SK-MEL-5 (cell line): ENCODE results near the gene HOXD4. TPM values are rescaled to one million over a fixed set of nuclear protein-coding genes. Genes with fewer than 3 reads are reported as not detected.

Experiments
- DNase-seq: peaks from one replicate; pipeline ENCODE4 v3.0.0-alpha.2; 2016; ENCODE audit warnings: low read depth, low spot score
- in situ Hi-C: cut with HindIII; loops from 2 replicates; pipeline ENCODE4 v1.10.0; 2016; ENCODE audit warnings: low sequenced_read_pairs, high pct_unique_total_duplicates, low pct_unique_long_range_greater_than_20kb
- total RNA-seq: library from RNA; depleted of rRNA; stranded (reverse); fragments of >200 nt; shearing (Covaris generic); gene quantifications from 2 replicates; pipeline ENCODE4 v1.2.3, GENCODE V29; 2014

Gene HOXD4
- total RNA-seq, 1 experiment from 2014 or later: 4.2 TPM

- DNase-seq: no peak
- in situ Hi-C loops: no loop called here
Measured at GRCh38 chr2:176173567-176174381, 22.4 kb downstream of the HOXD4 start.

- DNase-seq: no peak
- in situ Hi-C loops: no loop called here
Measured at GRCh38 chr2:176174382-176174823, 23.1 kb downstream of the HOXD4 start.

GRCh38 chr2:176174824-176175708 lies 23.7 kb downstream of the HOXD4 start:
- in situ Hi-C loops: no loop called here

GRCh38 chr2:176175709-176176607 lies 24.6 kb downstream of the HOXD4 start:
- no peak for DNase-seq
- in situ Hi-C loops: no loop called here

More at GRCh38 chr2:176174824-176175708, 23.7 kb downstream of the HOXD4 start:
- no peak for DNase-seq

GRCh38 chr2:176177580-176178037 lies 26.3 kb downstream of the HOXD4 start:
- DNase-seq: no peak
- in situ Hi-C loops: no loop called here

- no peak for DNase-seq
Measured at GRCh38 chr2:176178038-176178756, 26.8 kb downstream of the HOXD4 start.

GRCh38 chr2:176178757-176179295 lies 27.5 kb downstream of the HOXD4 start:
- in situ Hi-C loops: no loop called here

More at GRCh38 chr2:176178038-176178756, 26.8 kb downstream of the HOXD4 start:
- in situ Hi-C loops: no loop called here

GRCh38 chr2:176181551-176181950 lies 30.2 kb downstream of the HOXD4 start:
- DNase-seq: no peak
- in situ Hi-C loops: no loop called here

More at GRCh38 chr2:176178757-176179295, 27.5 kb downstream of the HOXD4 start:
- DNase-seq: no peak

- in situ Hi-C loops: no loop called here
- no peak for DNase-seq
Measured at GRCh38 chr2:176182671-176183070, 31.3 kb downstream of the HOXD4 start.

GRCh38 chr2:176184749-176185148 lies 33.4 kb downstream of the HOXD4 start:
- no peak for DNase-seq
- in situ Hi-C loops: no loop called here

GRCh38 chr2:176186024-176186423 lies 34.7 kb downstream of the HOXD4 start:
- DNase-seq: no peak
- in situ Hi-C loops: no loop called here

- DNase-seq: peak; percentile 42
- in situ Hi-C loops: no loop called here
Measured at GRCh38 chr2:176187200-176187898, 36.0 kb downstream of the HOXD4 start.

GRCh38 chr2:176187899-176188773 lies 36.8 kb downstream of the HOXD4 start, which contains the start of gene HOXD1:
TSS of gene HOXD1 (plus strand) at chr2:176188668. CDS start at chr2:176188802, 134 bp downstream.
- in situ Hi-C loops: no loop called here
- peak; percentile 77 for DNase-seq

- DNase-seq: no peak
- in situ Hi-C loops: no loop called here
Measured at GRCh38 chr2:176188774-176189680, 37.7 kb downstream of the HOXD4 start.
